ENCODE measurements around the gene CYB5D1. TPM values are rescaled to one million over a fixed set of nuclear protein-coding genes. Genes with fewer than 3 reads are reported as not detected.

CYB5D1 gene
- total and polyA plus RNA-seq, 2 of the 8 experiments (the other 6 are each of a cell fraction or from before 2014, with no cell fraction given) = 11.0 to 18.0 TPM

DNA sequence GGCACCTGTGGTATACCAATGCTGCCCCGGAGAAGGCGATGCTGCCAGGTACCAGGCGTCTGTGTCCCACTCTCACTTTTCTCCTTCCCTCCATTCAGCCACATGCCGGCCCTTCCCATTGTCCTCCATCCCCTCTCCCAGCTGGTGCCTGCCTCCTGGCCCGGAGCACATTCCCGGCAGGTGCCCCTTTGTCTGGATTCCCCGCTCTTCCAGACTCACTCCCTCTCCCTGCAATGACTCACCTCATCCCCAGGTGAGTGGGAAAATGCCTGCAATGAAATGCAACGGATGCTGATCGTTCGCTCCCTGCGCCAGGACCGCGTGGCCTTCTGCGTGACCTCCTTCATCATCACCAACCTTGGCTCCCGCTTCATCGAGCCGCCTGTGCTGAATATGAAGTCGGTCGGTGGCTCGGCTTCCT, 34.2 kb upstream of the CYB5D1 start:
- Histone ChIP-seq H3K4me3 (ENCODE audit: extremely low read depth in 1 of 4, insufficient read depth in 2 of 4, low read depth in 3 of 4, low read length in 4 of 4) (no peak overlapping the region), H3K18ac (ENCODE audit: extremely low read depth, low read length) (no peak overlapping the region; the same call in 1 of the 2 replicates), H3K14ac (ENCODE audit: insufficient read length) (no peak overlapping the region), H3K4me2 (ENCODE audit: insufficient read depth in 1 of 2, low read depth in 2 of 2, low read length in 2 of 2) (peak overlapping the region; percentile 11 to 19; a peak in 1 of 4 replicates), H3K9me3 (ENCODE audit: insufficient read depth in 2 of 2, low read depth in 1 of 2, low read length in 1 of 2) (no peaks in the 10 kb centered on the region), H2BK120ac (replicated peaks; ENCODE audit: low read depth, low read length) (no peak overlapping the region), H3K36me3 (ENCODE audit: control insufficient read depth in 2 of 4, insufficient read depth in 4 of 4, low read length in 3 of 4) (no peaks in the 10 kb centered on the region), H4K5ac (ENCODE audit: insufficient read length, low read depth, low read length) (no peak overlapping the region), H3K23me2 (ENCODE audit: low read depth, low read length) (no peaks in the 10 kb centered on the region), H3K4ac (replicated peaks; ENCODE audit: insufficient read length, low read depth, low read length) (no peak overlapping the region), H3K4me1 (replicated peaks in 1 of 4; ENCODE audit: control insufficient read depth in 3 of 4, insufficient read depth in 4 of 4, low read length in 3 of 4) (peaks cover 0 to 7% (median 5%) of the 10 kb centered on the region in 4 experiments; a peak in 5 of 7 replicates), H2AFZ (ENCODE audit: low read length) (peak overlapping the region; percentile 28; the same call in 1 of the 2 replicates), H4K91ac (replicated peaks; ENCODE audit: insufficient read length, low read length) (no peak overlapping the region), H2BK20ac (ENCODE audit: low read length) (peak overlapping the region; percentile 48; the same call in 1 of the 2 replicates), H3K56ac (replicated peaks; ENCODE audit: insufficient read length, low read depth, low read length) (no peak overlapping the region), H2BK12ac (ENCODE audit: low read depth, low read length) (peak overlapping the region; percentile 62; the same call in 1 of the 2 replicates), H3K23ac (ENCODE audit: insufficient read length) (no peak overlapping the region), H2BK15ac (ENCODE audit: low read length) (peak overlapping the region; percentile 72; the same call in 1 of the 2 replicates), H3K79me2 (ENCODE audit: control insufficient read depth in 1 of 2, insufficient read depth in 2 of 2, low read length in 2 of 2) (no peaks in the 10 kb centered on the region), H3K79me1 (ENCODE audit: low read depth, low read length) (no peaks in the 10 kb centered on the region), H3K27me3 (replicated peaks in 1 of 4; ENCODE audit: control insufficient read depth in 3 of 4, extremely low read depth in 1 of 4, insufficient read depth in 3 of 4, low read length in 3 of 4) (peaks cover 0 to 15% (median 10%) of the 10 kb centered on the region in 4 experiments; a peak in 6 of 7 replicates), H4K20me1 (replicated peaks in 1 of 2; ENCODE audit: control insufficient read depth in 1 of 2, insufficient read depth in 2 of 2, low read length in 2 of 2) (no peaks in the 10 kb centered on the region), H2BK5ac (ENCODE audit: low read depth, low read length) (0 out of 2 replicates have a peak overlapping the region, but pooled peaks have one; percentile 16), H3K9ac (replicated peaks in 1 of 4; ENCODE audit: extremely low read depth in 1 of 4, low read depth in 3 of 4, low read length in 3 of 4) (no peak overlapping the region), H4K8ac (ENCODE audit: extremely low read depth, insufficient read depth, low read length) (no peak overlapping the region), H2AK5ac (ENCODE audit: low read depth, low read length) (no peak overlapping the region; the same call in 1 of the 2 replicates), H3K27ac (ENCODE audit: low read depth, low read length) (no peak overlapping the region)
- no peak for DNase-seq (ENCODE audit: low read depth in 1 of 2, low spot score in 2 of 2)
- FAIRE-seq = no peak
- ChIA-PET CTCF (ENCODE audit: partially characterized antibody) (interaction anchor here (0.6 to 8.9 kb wide), 22 partner anchors 9 to 1866 kb away, joined by 3 to 71 read pairs (median 4); partner anchors contain the start of genes KDM6B and NAA38), POLR2A (ENCODE audit: partially characterized antibody) (interaction anchor here (0.6 to 1.0 kb wide), 2 partner anchors 9 to 13 kb away, joined by 3 to 5 read pairs; no protein-coding TSS in a partner anchor)
- 62% methylated on average over 20 of the region's 20 CpGs; no CpG with 5 or more reads in 1 of the 2 experiments for WGBS, 2 experiments (ENCODE audit: extremely low coverage in 1 of 2, insufficient coverage in 1 of 2, insufficient read length in 1 of 2, insufficient replicate concordance in 2 of 2, low coverage in 1 of 2, low lambda C conversion rate in 2 of 2, missing lambda C conversion rate in 1 of 2)
- TF ChIP-seq, protein P1, sequence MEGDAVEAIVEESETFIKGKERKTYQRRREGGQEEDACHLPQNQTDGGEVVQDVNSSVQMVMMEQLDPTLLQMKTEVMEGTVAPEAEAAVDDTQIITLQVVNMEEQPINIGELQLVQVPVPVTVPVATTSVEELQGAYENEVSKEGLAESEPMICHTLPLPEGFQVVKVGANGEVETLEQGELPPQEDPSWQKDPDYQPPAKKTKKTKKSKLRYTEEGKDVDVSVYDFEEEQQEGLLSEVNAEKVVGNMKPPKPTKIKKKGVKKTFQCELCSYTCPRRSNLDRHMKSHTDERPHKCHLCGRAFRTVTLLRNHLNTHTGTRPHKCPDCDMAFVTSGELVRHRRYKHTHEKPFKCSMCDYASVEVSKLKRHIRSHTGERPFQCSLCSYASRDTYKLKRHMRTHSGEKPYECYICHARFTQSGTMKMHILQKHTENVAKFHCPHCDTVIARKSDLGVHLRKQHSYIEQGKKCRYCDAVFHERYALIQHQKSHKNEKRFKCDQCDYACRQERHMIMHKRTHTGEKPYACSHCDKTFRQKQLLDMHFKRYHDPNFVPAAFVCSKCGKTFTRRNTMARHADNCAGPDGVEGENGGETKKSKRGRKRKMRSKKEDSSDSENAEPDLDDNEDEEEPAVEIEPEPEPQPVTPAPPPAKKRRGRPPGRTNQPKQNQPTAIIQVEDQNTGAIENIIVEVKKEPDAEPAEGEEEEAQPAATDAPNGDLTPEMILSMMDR (IDR thresholded peaks at IDR 0.05; ENCODE audit: control extremely low read depth in 1 of 3, insufficient read depth in 1 of 3, low read depth in 1 of 3, low read length in 3 of 3) = no peak
- TF ChIP-seq TEAD4 (IDR thresholded peaks at IDR 0.05; ENCODE audit: low read depth, low read length) = peak; percentile 59; the same call in 1 of the 2 replicates
- no peak for TF ChIP-seq SUZ12 (IDR thresholded peaks at IDR 0.05; ENCODE audit: low read length)
- TF ChIP-seq KDM5A (IDR thresholded peaks at IDR 0.05; ENCODE audit: low read length) = no peak
- TF ChIP-seq SIX5 (IDR thresholded peaks at IDR 0.05; ENCODE audit: low read depth, low read length) = no peak
- TF ChIP-seq POLR2A (IDR thresholded peaks at IDR 0.05; ENCODE audit: control extremely low read depth in 1 of 2, low read depth in 2 of 2, low read length in 2 of 2) = no peak
- no peak for TF ChIP-seq ASH2L (IDR thresholded peaks at IDR 0.05; ENCODE audit: low read length)
- no peak for TF ChIP-seq TAF7 (optimal IDR thresholded peaks at IDR 0.05; ENCODE audit: borderline replicate concordance, low read depth, low read length)
- peak; percentile 82 for TF ChIP-seq JUND (IDR thresholded peaks at IDR 0.05; ENCODE audit: low read length)
- TF ChIP-seq GTF2F1 (IDR thresholded peaks at IDR 0.05; ENCODE audit: borderline replicate concordance, low read depth, low read length) = no peak

Data from H1 (cell line).